Activated CD8-positive, alpha-beta T cell treated with anti-CD3 and anti-CD28 coated beads, Interleukin-2, amount 10 ng/mL, durations not matched to agents 7 days and 5 days (primary cell): ENCODE results near the gene EXOC6B. TPM values are rescaled to one million over a fixed set of nuclear protein-coding genes. Genes with fewer than 3 reads are reported as not detected.

Experiments used
- ATAC-seq: fragments of 150-1000 bp; cut with Tn5 transposase; one replicate; pipeline ENCODE4 v1.10.0; 2021; ENCODE audit warnings: moderate library complexity
- CTCF ChIA-PET: fragments of 350-600 bp; sonication (Branson Sonifier 250); formaldehyde crosslinking; loops from one replicate; lab custom pipeline; 2021; ENCODE audit warnings: antibody characterized with exemption; lab: Charles Lee
- POLR2A ChIA-PET: fragments of 350-600 bp; sonication (Branson Sonifier 250); formaldehyde crosslinking; loops from one replicate; lab custom pipeline; 2021; ENCODE audit warnings: antibody characterized with exemption; lab: Charles Lee
- DNase-seq: peaks from one replicate; pipeline ENCODE4 v3.0.0-alpha.2; 2020
- H3K27ac Mint-ChIP-seq: one replicate; pipeline ENCODE4 v1.8.0; 2021; ENCODE audit warnings: mild to moderate bottlenecking, mixed read lengths
- H3K27me3 Mint-ChIP-seq: one replicate; pipeline ENCODE4 v1.8.0; 2021; ENCODE audit warnings: low read depth, mixed read lengths
- H3K36me3 Mint-ChIP-seq: one replicate; pipeline ENCODE4 v1.8.0; 2021; ENCODE audit warnings: low read depth, mixed read lengths
- H3K4me1 Mint-ChIP-seq: one replicate; pipeline ENCODE4 v1.8.0; 2021; ENCODE audit warnings: low read depth, mixed read lengths
- H3K4me3 Mint-ChIP-seq: one replicate; pipeline ENCODE4 v1.8.0; 2021; ENCODE audit warnings: mild to moderate bottlenecking, mixed read lengths
- H3K9me3 Mint-ChIP-seq: one replicate; pipeline ENCODE4 v1.8.0; 2022; ENCODE audit warnings: mixed read lengths; ENCODE audit not compliant: insufficient read depth
- total RNA-seq, 2 experiments: library from RNA; stranded (reverse); gene quantifications; one replicate each; pipeline ENCODE4 v1.2.3, GENCODE V29; 2021

The EXOC6B gene
- total RNA-seq, 2 experiments from 2014 or later: 17.8 to 18.8 TPM

GRCh38 chr2:72126186-72127100 lies 699.4 kb downstream of the EXOC6B start:
- CTCF ChIA-PET: no interaction called here
- no peaks in the 10 kb centered on the region for H3K9me3 Mint-ChIP-seq
- H3K4me3 Mint-ChIP-seq: no peak overlapping the region
- peaks cover 5% of the 10 kb centered on the region for H3K4me1 Mint-ChIP-seq
- DNase-seq: no peak
- H3K36me3 Mint-ChIP-seq: no peaks in the 10 kb centered on the region
- POLR2A ChIA-PET: no interaction called here
- peaks cover 8% of the 10 kb centered on the region for H3K27me3 Mint-ChIP-seq
- H3K27ac Mint-ChIP-seq: peak overlapping the region; percentile 56
- no peak for ATAC-seq

Other genes starting within 250 kb of the EXOC6B start
- gene SPR, start 61.4 kb upstream of the EXOC6B start, total RNA-seq: under 1 TPM; 0.65 to 0.79 TPM
- gene EMX1, start 91.5 kb upstream of the EXOC6B start, total RNA-seq: not detected
- gene SFXN5, start 245.7 kb upstream of the EXOC6B start, total RNA-seq: 10 to 100 TPM; 15.7 to 18.6 TPM